ENCODE data around the gene RCC2. TPM values are rescaled to one million over a fixed set of nuclear protein-coding genes. Genes with fewer than 3 reads are reported as not detected.

The RCC2 gene
- total RNA-seq, 2 experiments from 2014 or later, result 107 to 120 TPM

GRCh38 chr1:17363771-17364170 lies 75.7 kb downstream of the RCC2 start:
- ChIA-PET CTCF (no interaction called here), POLR2A (no interaction called here)

GRCh38 chr1:17363351-17363750 lies 76.1 kb downstream of the RCC2 start:
- Mint-ChIP-seq H3K27me3 (peaks cover 4% of the 10 kb centered on the region), H3K4me1 (no peaks in the 10 kb centered on the region), H3K4me3 (no peak overlapping the region), H3K36me3 (ENCODE audit: low read depth) (no peaks in the 10 kb centered on the region), H3K9me3 (ENCODE audit: low read depth) (peaks cover 2% of the 10 kb centered on the region), H3K27ac (no peak overlapping the region)
- ChIA-PET CTCF (interaction anchor here (0.8 kb wide), 1 partner anchor 8 kb away, joined by 3 read pairs; no protein-coding TSS in a partner anchor), POLR2A (no interaction called here)
- DNase-seq, result no peak
- intact Hi-C loops (cut with DNase I, micrococcal nuclease), result no loop called here
- no peak for ATAC-seq

More at GRCh38 chr1:17363771-17364170, 75.7 kb downstream of the RCC2 start:
- intact Hi-C loops (cut with DNase I, micrococcal nuclease), result no loop called here
- no peak overlapping the region for H3K27ac Mint-ChIP-seq
- peaks cover 4% of the 10 kb centered on the region for H3K27me3 Mint-ChIP-seq
- no peak for ATAC-seq
- no peak overlapping the region for H3K4me3 Mint-ChIP-seq
- no peak for DNase-seq
- peaks cover 2% of the 10 kb centered on the region for H3K9me3 Mint-ChIP-seq (ENCODE audit: low read depth)
- no peaks in the 10 kb centered on the region for H3K4me1 Mint-ChIP-seq
- H3K36me3 Mint-ChIP-seq (ENCODE audit: low read depth), result no peaks in the 10 kb centered on the region

- DNase-seq (no peak), ATAC-seq (no peak)
- Mint-ChIP-seq H3K9me3 (ENCODE audit: low read depth) (peaks cover 2% of the 10 kb centered on the region), H3K27ac (no peak overlapping the region), H3K4me1 (peaks cover 2% of the 10 kb centered on the region), H3K4me3 (no peak overlapping the region), H3K36me3 (ENCODE audit: low read depth) (no peaks in the 10 kb centered on the region), H3K27me3 (peaks cover 4% of the 10 kb centered on the region)
- POLR2A ChIA-PET, result no interaction called here
- intact Hi-C loops (cut with DNase I, micrococcal nuclease), result no loop called here
- CTCF ChIA-PET, result no interaction called here
Measured at GRCh38 chr1:17361687-17362086, 77.8 kb downstream of the RCC2 start.

- H3K27ac Mint-ChIP-seq, result no peak overlapping the region
- H3K36me3 Mint-ChIP-seq (ENCODE audit: low read depth), result no peaks in the 10 kb centered on the region
- intact Hi-C loops (cut with DNase I, micrococcal nuclease), result no loop called here
- peaks cover 6% of the 10 kb centered on the region for H3K4me1 Mint-ChIP-seq
- CTCF ChIA-PET, result no interaction called here
- ATAC-seq (no peak), DNase-seq (no peak)
- POLR2A ChIA-PET, result no interaction called here
- no peak overlapping the region for H3K4me3 Mint-ChIP-seq
- H3K9me3 Mint-ChIP-seq (ENCODE audit: low read depth), result peaks cover 2% of the 10 kb centered on the region
- H3K27me3 Mint-ChIP-seq, result peaks cover 4% of the 10 kb centered on the region
Measured at GRCh38 chr1:17360272-17360956, 79.1 kb downstream of the RCC2 start.

- peaks cover 2% of the 10 kb centered on the region for H3K9me3 Mint-ChIP-seq (ENCODE audit: low read depth)
- peaks cover 4% of the 10 kb centered on the region for H3K27me3 Mint-ChIP-seq
- ATAC-seq (no peak), DNase-seq (no peak)
- H3K4me1 Mint-ChIP-seq, result peaks cover 6% of the 10 kb centered on the region
- H3K36me3 Mint-ChIP-seq (ENCODE audit: low read depth), result no peaks in the 10 kb centered on the region
- POLR2A ChIA-PET, result no interaction called here
- CTCF ChIA-PET, result no interaction called here
- no peak overlapping the region for H3K27ac Mint-ChIP-seq
- no peak overlapping the region for H3K4me3 Mint-ChIP-seq
- intact Hi-C loops (cut with DNase I, micrococcal nuclease), result no loop called here
Measured at GRCh38 chr1:17359808-17360207, 79.7 kb downstream of the RCC2 start.

- CTCF ChIA-PET, result interaction anchor here (0.6 kb wide), 1 partner anchor 265 kb away, joined by 3 read pairs; no protein-coding TSS in a partner anchor
- intact Hi-C loops (cut with DNase I, micrococcal nuclease), result no loop called here
- Mint-ChIP-seq H3K4me3 (no peak overlapping the region), H3K4me1 (peaks cover 6% of the 10 kb centered on the region), H3K27me3 (peaks cover 4% of the 10 kb centered on the region), H3K27ac (no peak overlapping the region), H3K9me3 (ENCODE audit: low read depth) (no peaks in the 10 kb centered on the region), H3K36me3 (ENCODE audit: low read depth) (no peaks in the 10 kb centered on the region)
- DNase-seq (no peak), ATAC-seq (no peak)
- POLR2A ChIA-PET, result no interaction called here
Measured at GRCh38 chr1:17359031-17359430, 80.4 kb downstream of the RCC2 start.

GRCh38 chr1:17358557-17358956 lies 80.9 kb downstream of the RCC2 start:
- no peaks in the 10 kb centered on the region for H3K27me3 Mint-ChIP-seq
- H3K36me3 Mint-ChIP-seq (ENCODE audit: low read depth), result no peaks in the 10 kb centered on the region
- no peaks in the 10 kb centered on the region for H3K9me3 Mint-ChIP-seq (ENCODE audit: low read depth)
- ATAC-seq (no peak), DNase-seq (no peak)
- CTCF ChIA-PET, result interaction anchor here (0.6 kb wide), 1 partner anchor 266 kb away, joined by 3 read pairs; no protein-coding TSS in a partner anchor
- H3K4me1 Mint-ChIP-seq, result peaks cover 6% of the 10 kb centered on the region
- POLR2A ChIA-PET, result no interaction called here
- no peak overlapping the region for H3K4me3 Mint-ChIP-seq
- no peak overlapping the region for H3K27ac Mint-ChIP-seq
- intact Hi-C loops (cut with DNase I, micrococcal nuclease), result no loop called here

Other genes with a start within 250 kb of the RCC2 start
- gene PADI1, start 234.5 kb downstream of the RCC2 start, total RNA-seq, result not detected
- gene PADI3, start 190.6 kb downstream of the RCC2 start, total RNA-seq, result not detected
- gene PADI4, start 131.5 kb downstream of the RCC2 start, total RNA-seq, result under 1 TPM; 0.23 to 0.30 TPM
- not detected for gene PADI6, start 67.5 kb downstream of the RCC2 start, total RNA-seq
- not detected for gene ARHGEF10L, start 100.0 kb upstream of the RCC2 start, total RNA-seq